ENCODE measurements around the gene ZFAND5.

DNA sequence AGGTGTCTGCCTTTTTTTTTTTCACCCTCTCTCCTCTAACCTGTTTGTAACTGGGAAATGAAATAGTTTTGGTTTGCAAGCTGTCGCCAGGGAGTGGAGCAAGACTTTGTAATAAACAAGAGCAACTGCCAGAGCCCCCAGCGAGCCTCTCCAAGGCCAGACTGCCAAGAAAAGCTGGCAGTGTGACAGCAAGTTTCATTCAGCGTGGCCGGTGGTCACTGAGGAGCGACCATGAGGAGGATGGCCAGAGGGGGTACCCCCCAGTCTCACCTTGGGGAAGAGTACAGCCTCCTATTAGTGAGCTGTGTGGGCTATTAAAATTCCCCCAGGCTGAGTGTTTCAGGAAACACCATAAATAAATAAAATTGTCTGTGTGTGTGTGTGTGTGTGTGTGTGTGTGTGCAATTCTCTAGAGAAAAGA, 49.9 kb downstream of the ZFAND5 start:
- no peak for TF ChIP-seq POLR2A (IDR thresholded peaks at IDR 0.05; ENCODE audit: low read length)
- no peak for TF ChIP-seq GATA1 (IDR thresholded peaks at IDR 0.05; ENCODE audit: low read depth, low read length)
